ENCODE measurements around the gene GPR17.

The GPR17 gene

GRCh38 chr2:127651971-127652550, 6.1 kb downstream of the GPR17 start:
- Histone ChIP-seq H3K4me1 (ENCODE audit: control insufficient read depth, insufficient read depth, low read length) (peaks cover 95% of the 10 kb centered on the region), H3K9ac (ENCODE audit: low read length in 2 of 2) (peak overlapping the region; percentile 73 to 80), H3K4me3 (ENCODE audit: low read length in 2 of 2) (peak overlapping the region in 1 of 2 donors; percentile 54), H3K9me3 (ENCODE audit: control insufficient read depth in 2 of 2, low read length in 2 of 2) (no peaks in the 10 kb centered on the region), H3K27ac (ENCODE audit: low read length) (peak overlapping the region; percentile 100), H3K36me3 (ENCODE audit: control insufficient read depth in 2 of 2, insufficient read depth in 2 of 2, low read length in 2 of 2) (peaks cover 16 to 27% of the 10 kb centered on the region in 2 donors), H3K27me3 (ENCODE audit: control insufficient read depth in 1 of 2, insufficient read depth in 2 of 2, low read length in 2 of 2) (no peaks in the 10 kb centered on the region)

- Histone ChIP-seq H3K27me3 (ENCODE audit: control insufficient read depth in 1 of 2, insufficient read depth in 2 of 2, low read length in 2 of 2) (no peaks in the 10 kb centered on the region), H3K36me3 (ENCODE audit: control insufficient read depth in 2 of 2, insufficient read depth in 2 of 2, low read length in 2 of 2) (peaks cover 16 to 26% of the 10 kb centered on the region in 2 donors), H3K9ac (ENCODE audit: low read length in 2 of 2) (peak overlapping the region; percentile 73 to 74), H3K4me1 (ENCODE audit: control insufficient read depth, insufficient read depth, low read length) (peaks cover 95% of the 10 kb centered on the region), H3K9me3 (ENCODE audit: control insufficient read depth in 2 of 2, low read length in 2 of 2) (no peaks in the 10 kb centered on the region), H3K4me3 (ENCODE audit: low read length in 2 of 2) (no peak overlapping the region), H3K27ac (ENCODE audit: low read length) (peak overlapping the region; percentile 100)
Observed at GRCh38 chr2:127652786-127653357, 6.9 kb downstream of the GPR17 start.

- Histone ChIP-seq H3K9ac (ENCODE audit: low read length in 2 of 2) (peak overlapping the region; percentile 73 to 74), H3K4me1 (ENCODE audit: control insufficient read depth, insufficient read depth, low read length) (peaks cover 95% of the 10 kb centered on the region), H3K27ac (ENCODE audit: low read length) (peak overlapping the region; percentile 100)
Observed at GRCh38 chr2:127653421-127654083, 7.6 kb downstream of the GPR17 start.

GRCh38 chr2:127654084-127654837, 8.3 kb downstream of the GPR17 start:
- H3K9me3 ChIP-seq (ENCODE audit: control insufficient read depth in 2 of 2, low read length in 2 of 2): no peaks in the 10 kb centered on the region
- H3K27ac ChIP-seq (ENCODE audit: low read length): peak overlapping the region; percentile 100
- no peaks in the 10 kb centered on the region for H3K27me3 ChIP-seq (ENCODE audit: control insufficient read depth in 1 of 2, insufficient read depth in 2 of 2, low read length in 2 of 2)
- peak overlapping the region; percentile 73 to 74 for H3K9ac ChIP-seq (ENCODE audit: low read length in 2 of 2)
- H3K4me3 ChIP-seq (ENCODE audit: low read length in 2 of 2): peak overlapping the region in 1 of 2 donors; percentile 20
- H3K36me3 ChIP-seq (ENCODE audit: control insufficient read depth in 2 of 2, insufficient read depth in 2 of 2, low read length in 2 of 2): peaks cover 16 to 20% of the 10 kb centered on the region in 2 donors
- peaks cover 99% of the 10 kb centered on the region for H3K4me1 ChIP-seq (ENCODE audit: control insufficient read depth, insufficient read depth, low read length)

More at GRCh38 chr2:127653421-127654083, 7.6 kb downstream of the GPR17 start:
- peaks cover 16 to 22% of the 10 kb centered on the region in 2 donors for H3K36me3 ChIP-seq (ENCODE audit: control insufficient read depth in 2 of 2, insufficient read depth in 2 of 2, low read length in 2 of 2)
- H3K9me3 ChIP-seq (ENCODE audit: control insufficient read depth in 2 of 2, low read length in 2 of 2): no peaks in the 10 kb centered on the region
- peak overlapping the region in 1 of 2 donors; percentile 8 for H3K4me3 ChIP-seq (ENCODE audit: low read length in 2 of 2)
- H3K27me3 ChIP-seq (ENCODE audit: control insufficient read depth in 1 of 2, insufficient read depth in 2 of 2, low read length in 2 of 2): no peaks in the 10 kb centered on the region

GRCh38 chr2:127654838-127655175, 8.9 kb downstream of the GPR17 start:
- H3K4me3 ChIP-seq (ENCODE audit: low read length in 2 of 2): peak overlapping the region; percentile 20 to 29
- H3K9ac ChIP-seq (ENCODE audit: low read length in 2 of 2): peak overlapping the region; percentile 66 to 73
- H3K27me3 ChIP-seq (ENCODE audit: control insufficient read depth in 1 of 2, insufficient read depth in 2 of 2, low read length in 2 of 2): no peaks in the 10 kb centered on the region
- peak overlapping the region; percentile 100 for H3K27ac ChIP-seq (ENCODE audit: low read length)
- no peaks in the 10 kb centered on the region for H3K9me3 ChIP-seq (ENCODE audit: control insufficient read depth in 2 of 2, low read length in 2 of 2)
- H3K4me1 ChIP-seq (ENCODE audit: control insufficient read depth, insufficient read depth, low read length): peaks cover 99% of the 10 kb centered on the region
- peaks cover 16 to 20% of the 10 kb centered on the region in 2 donors for H3K36me3 ChIP-seq (ENCODE audit: control insufficient read depth in 2 of 2, insufficient read depth in 2 of 2, low read length in 2 of 2)

- peak overlapping the region; percentile 100 for H3K27ac ChIP-seq (ENCODE audit: low read length)
- H3K9ac ChIP-seq (ENCODE audit: low read length in 2 of 2): peak overlapping the region; percentile 66 to 73
- peaks cover 98% of the 10 kb centered on the region for H3K4me1 ChIP-seq (ENCODE audit: control insufficient read depth, insufficient read depth, low read length)
- H3K27me3 ChIP-seq (ENCODE audit: control insufficient read depth in 1 of 2, insufficient read depth in 2 of 2, low read length in 2 of 2): no peaks in the 10 kb centered on the region
- H3K36me3 ChIP-seq (ENCODE audit: control insufficient read depth in 2 of 2, insufficient read depth in 2 of 2, low read length in 2 of 2): peaks cover 14 to 20% of the 10 kb centered on the region in 2 donors
- H3K9me3 ChIP-seq (ENCODE audit: control insufficient read depth in 2 of 2, low read length in 2 of 2): no peaks in the 10 kb centered on the region
- peak overlapping the region in 1 of 2 donors; percentile 29 for H3K4me3 ChIP-seq (ENCODE audit: low read length in 2 of 2)
Observed at GRCh38 chr2:127655209-127656073, 9.5 kb downstream of the GPR17 start.

- H3K9me3 ChIP-seq (ENCODE audit: control insufficient read depth in 2 of 2, low read length in 2 of 2): no peaks in the 10 kb centered on the region
- H3K4me1 ChIP-seq (ENCODE audit: control insufficient read depth, insufficient read depth, low read length): peaks cover 98% of the 10 kb centered on the region
- peak overlapping the region; percentile 100 for H3K27ac ChIP-seq (ENCODE audit: low read length)
- H3K36me3 ChIP-seq (ENCODE audit: control insufficient read depth in 2 of 2, insufficient read depth in 2 of 2, low read length in 2 of 2): peaks cover 14 to 20% of the 10 kb centered on the region in 2 donors
- peak overlapping the region in 1 of 2 donors; percentile 29 for H3K4me3 ChIP-seq (ENCODE audit: low read length in 2 of 2)
- no peaks in the 10 kb centered on the region for H3K27me3 ChIP-seq (ENCODE audit: control insufficient read depth in 1 of 2, insufficient read depth in 2 of 2, low read length in 2 of 2)
- H3K9ac ChIP-seq (ENCODE audit: low read length in 2 of 2): peak overlapping the region; percentile 49 to 58
Observed at GRCh38 chr2:127656569-127657231, 10.7 kb downstream of the GPR17 start.

GRCh38 chr2:127657232-127657595, 11.3 kb downstream of the GPR17 start:
- peak overlapping the region; percentile 49 to 58 for H3K9ac ChIP-seq (ENCODE audit: low read length in 2 of 2)
- peak overlapping the region; percentile 100 for H3K27ac ChIP-seq (ENCODE audit: low read length)
- H3K9me3 ChIP-seq (ENCODE audit: control insufficient read depth in 2 of 2, low read length in 2 of 2): no peaks in the 10 kb centered on the region
- H3K36me3 ChIP-seq (ENCODE audit: control insufficient read depth in 2 of 2, insufficient read depth in 2 of 2, low read length in 2 of 2): peaks cover 14 to 20% of the 10 kb centered on the region in 2 donors
- peaks cover 98% of the 10 kb centered on the region for H3K4me1 ChIP-seq (ENCODE audit: control insufficient read depth, insufficient read depth, low read length)
- no peaks in the 10 kb centered on the region for H3K27me3 ChIP-seq (ENCODE audit: control insufficient read depth in 1 of 2, insufficient read depth in 2 of 2, low read length in 2 of 2)
- H3K4me3 ChIP-seq (ENCODE audit: low read length in 2 of 2): peak overlapping the region in 1 of 2 donors; percentile 29

GRCh38 chr2:127658146-127658545, 12.2 kb downstream of the GPR17 start:
- Histone ChIP-seq H3K36me3 (ENCODE audit: control insufficient read depth in 2 of 2, insufficient read depth in 2 of 2, low read length in 2 of 2) (peaks cover 14 to 20% of the 10 kb centered on the region in 2 donors), H3K9me3 (ENCODE audit: control insufficient read depth in 2 of 2, low read length in 2 of 2) (no peaks in the 10 kb centered on the region), H3K4me1 (ENCODE audit: control insufficient read depth, insufficient read depth, low read length) (peaks cover 96% of the 10 kb centered on the region), H3K9ac (ENCODE audit: low read length in 2 of 2) (peak overlapping the region; percentile 75 to 77), H3K27me3 (ENCODE audit: control insufficient read depth in 1 of 2, insufficient read depth in 2 of 2, low read length in 2 of 2) (no peaks in the 10 kb centered on the region), H3K4me3 (ENCODE audit: low read length in 2 of 2) (peak overlapping the region; percentile 28 to 58), H3K27ac (ENCODE audit: low read length) (peak overlapping the region; percentile 100)

All from stomach smooth muscle (tissue), 2 donors.